A172 (cell line): Measurements from ENCODE around the gene UBALD1. TPM values are rescaled to one million over a fixed set of nuclear protein-coding genes. Genes with fewer than 3 reads are reported as not detected.
"Not testable (repeated sequence)": the region's sequence is repeated elsewhere in the genome, so short reads cannot be mapped to it uniquely, and the experiment has no call there.

Source experiments
- DNase-seq: peaks from one replicate; pipeline ENCODE4 v3.0.0-alpha.2; 2015; ENCODE audit warnings: low spot score
- total RNA-seq: library from RNA; depleted of rRNA; stranded (reverse); fragments of >200 nt; shearing (Covaris generic); gene quantifications from 2 replicates; pipeline ENCODE4 v1.2.3, GENCODE V29; 2014

Gene UBALD1
- total RNA-seq, 1 experiment from 2014 or later, result 7.9 TPM

- DNase-seq, result no peak
Observed at GRCh38 chr16:4599037-4599436, 15.7 kb downstream of the UBALD1 start.

- DNase-seq, result no peak
Observed at GRCh38 chr16:4597174-4597573, 17.5 kb downstream of the UBALD1 start.

- DNase-seq, result no peak
Observed at GRCh38 chr16:4594433-4595410, 20.0 kb downstream of the UBALD1 start.

- no peak for DNase-seq
Observed at GRCh38 chr16:4593086-4593485, 21.6 kb downstream of the UBALD1 start.

DNA sequence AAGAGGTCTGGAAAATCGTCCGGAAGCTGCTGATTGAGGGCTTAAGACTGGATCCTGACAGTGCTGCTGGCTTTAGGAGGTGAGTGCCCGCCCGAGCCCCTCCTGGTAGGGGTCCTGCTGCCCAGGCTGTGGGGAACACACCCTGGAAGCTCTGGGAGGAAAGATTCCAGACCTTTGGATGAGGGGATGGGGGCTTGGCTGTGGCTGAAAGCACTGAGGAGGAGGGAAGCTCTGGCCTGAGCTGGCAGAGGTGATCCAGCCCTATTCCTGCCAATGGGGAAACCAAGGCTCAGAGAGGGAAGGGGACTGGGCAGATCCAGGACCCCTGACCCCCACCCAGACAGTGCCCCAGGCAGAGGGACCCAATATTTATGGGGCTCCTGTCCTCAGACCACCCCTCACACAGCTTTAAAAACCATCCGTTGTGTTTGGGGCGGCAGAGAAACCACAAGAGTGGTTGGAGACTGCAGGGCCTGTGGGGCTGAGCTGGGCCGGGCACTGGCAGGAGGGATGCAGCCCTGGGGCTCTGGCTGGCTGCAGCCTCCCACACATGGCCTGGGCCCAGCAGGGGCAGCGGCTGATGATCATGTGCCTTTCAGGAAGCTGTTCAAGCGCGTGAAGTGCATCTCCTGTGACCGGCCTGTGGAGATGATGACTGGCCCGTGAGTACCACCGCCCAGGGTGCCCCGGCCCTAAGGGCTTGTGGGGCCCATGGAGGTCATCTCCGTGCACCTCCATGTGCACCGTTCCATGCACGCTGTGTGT is 22.8 kb downstream of the UBALD1 start:
- DNase-seq, result no peak

- DNase-seq, result no peak
Observed at GRCh38 chr16:4591191-4591590, 23.5 kb downstream of the UBALD1 start.

DNA sequence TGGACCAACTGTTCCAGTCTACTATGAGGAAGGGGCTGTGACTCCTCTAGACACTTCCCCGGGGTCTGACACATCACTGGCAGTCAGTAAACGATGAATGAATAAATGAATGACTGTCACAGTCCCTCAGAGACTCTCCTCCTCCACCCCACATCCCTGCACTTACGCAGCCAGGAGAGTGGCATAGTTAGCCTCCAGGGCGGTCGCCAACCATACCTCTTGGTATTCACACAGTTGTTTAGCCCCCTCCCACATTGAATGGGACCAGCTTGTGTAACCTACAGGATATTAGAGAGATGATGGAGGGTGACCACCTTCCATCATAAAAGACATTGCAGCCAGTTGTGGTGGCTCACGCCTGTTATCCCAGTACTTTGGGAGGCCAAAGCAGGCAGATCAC is 25.7 kb downstream of the UBALD1 start:
- no peak for DNase-seq

- no peak for DNase-seq
Observed at GRCh38 chr16:4588386-4588785, 26.3 kb downstream of the UBALD1 start.

GRCh38 chr16:4586291-4586690 is 28.4 kb downstream of the UBALD1 start:
- no peak for DNase-seq

DNA sequence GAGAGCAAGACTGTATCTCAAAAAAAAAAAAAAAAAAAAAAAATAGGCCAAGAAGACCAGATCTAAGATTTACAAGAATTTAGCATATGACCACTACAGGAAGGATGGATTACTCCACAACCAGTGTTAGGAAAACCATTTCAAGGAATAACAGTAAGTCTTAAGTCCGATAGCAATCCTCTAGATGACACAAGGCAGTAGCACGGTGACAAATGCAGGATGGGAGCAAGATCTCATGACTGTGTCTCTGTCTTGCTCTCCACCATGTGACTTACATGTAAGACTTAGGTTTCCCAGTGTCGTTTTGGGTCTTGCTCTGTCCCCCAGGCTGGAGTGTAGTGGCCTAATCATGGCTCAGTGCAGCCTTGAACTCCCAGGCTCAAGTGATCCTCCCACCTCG is 30.8 kb downstream of the UBALD1 start:
- DNase-seq, result no peak

GRCh38 chr16:4580250-4580649 is 34.4 kb downstream of the UBALD1 start:
- peak; percentile 73 for DNase-seq

- DNase-seq, result no peak
Observed at GRCh38 chr16:4578961-4579530, 35.6 kb downstream of the UBALD1 start.

DNA sequence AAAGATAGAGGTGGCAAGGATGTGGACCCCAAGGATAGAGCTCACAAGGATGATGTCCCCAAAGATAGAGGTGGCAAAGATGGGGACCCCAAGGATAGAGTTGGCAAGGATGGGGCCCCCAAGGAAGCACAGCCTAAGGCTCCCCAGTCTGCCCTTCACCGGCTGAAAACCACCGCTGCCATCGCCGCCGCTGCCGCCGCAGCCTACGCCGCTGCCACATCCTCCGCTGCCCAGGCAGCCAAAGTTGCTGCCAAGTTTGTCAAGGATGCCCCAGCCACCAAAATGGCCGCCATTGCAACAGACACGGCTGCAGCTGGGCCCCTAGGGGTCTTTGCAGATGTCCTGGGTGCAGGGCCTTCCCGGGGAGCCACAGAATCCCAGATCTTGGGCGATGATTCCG is 38.7 kb downstream of the UBALD1 start:
- DNase-seq, result no peak

- DNase-seq, result no peak
Observed at GRCh38 chr16:4574919-4575705, 39.6 kb downstream of the UBALD1 start.

- not testable (repeated sequence) for DNase-seq
Observed at GRCh38 chr16:4573926-4574325, 40.8 kb downstream of the UBALD1 start.

DNA sequence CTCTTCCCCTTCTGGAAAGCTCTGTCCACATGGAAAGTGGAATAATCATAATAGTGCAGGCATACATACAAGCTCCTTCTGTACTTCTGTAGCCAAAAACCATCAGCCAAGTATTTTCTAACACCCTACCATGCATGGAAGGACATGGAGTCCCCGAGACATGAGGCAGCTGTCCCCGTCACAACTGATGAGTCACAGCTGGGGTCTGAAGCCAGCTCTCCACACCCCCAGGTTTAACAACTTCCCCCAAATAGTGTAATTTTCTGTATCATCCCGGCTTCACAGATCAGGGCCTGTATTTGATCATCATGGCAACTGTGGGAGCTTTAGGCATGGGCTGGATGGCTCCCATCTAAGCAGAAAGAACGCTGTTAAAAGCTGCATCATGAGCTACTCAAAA is 42.0 kb downstream of the UBALD1 start:
- no peak for DNase-seq

GRCh38 chr16:4570688-4571321 is 43.9 kb downstream of the UBALD1 start:
- no peak for DNase-seq

DNA sequence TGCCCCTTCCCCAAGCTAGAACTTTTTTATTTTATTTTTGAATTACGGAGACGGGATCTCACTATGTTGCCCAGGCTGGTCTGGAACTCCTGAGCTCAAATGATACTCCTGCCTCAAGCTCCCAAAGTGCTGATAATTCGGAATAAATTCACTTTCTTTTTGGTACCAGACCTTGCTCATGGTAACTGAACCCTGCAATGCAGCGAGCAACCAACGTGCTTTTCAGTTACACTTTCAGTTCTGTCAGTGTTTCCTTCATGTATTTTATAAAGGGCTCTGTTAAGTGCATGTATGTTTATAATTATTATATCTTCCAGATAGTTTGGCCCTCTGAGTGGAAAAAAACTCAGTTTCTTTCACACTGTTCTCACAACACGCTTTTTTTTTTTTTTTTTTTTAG is 44.6 kb downstream of the UBALD1 start:
- no peak for DNase-seq

- DNase-seq, result no peak
Observed at GRCh38 chr16:4566144-4566543, 48.5 kb downstream of the UBALD1 start.

DNA sequence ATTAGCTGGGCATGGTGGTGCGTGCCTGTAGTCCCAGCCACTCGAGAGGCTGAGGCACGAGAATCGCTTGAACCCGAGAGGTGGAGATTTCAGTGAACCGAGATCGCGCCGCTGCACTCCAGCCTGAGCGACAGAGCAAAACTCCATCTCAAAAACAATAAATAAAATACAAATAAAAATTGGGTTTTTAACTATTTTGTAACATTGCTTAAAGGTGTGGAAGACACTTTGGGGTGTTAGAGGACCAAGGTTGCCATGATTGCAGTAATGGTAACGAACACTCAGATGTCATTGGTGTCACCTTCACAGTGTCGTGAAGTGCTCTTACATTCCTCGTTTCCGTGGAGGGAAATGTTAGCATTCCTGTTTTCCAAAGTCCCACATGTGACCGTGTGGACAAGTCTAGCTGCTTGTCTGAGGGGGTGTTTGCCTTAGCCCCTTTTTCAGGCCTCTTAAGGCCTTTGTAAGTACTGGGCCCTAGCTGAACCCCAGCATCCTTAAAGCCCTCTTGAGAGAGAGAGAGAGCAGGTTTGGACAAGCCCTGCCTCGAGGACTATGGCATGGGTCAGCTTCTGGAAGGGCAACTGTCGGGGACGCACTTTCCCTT is 49.9 kb downstream of the UBALD1 start:
- no peak for DNase-seq

- DNase-seq, result no peak
Observed at GRCh38 chr16:4561596-4561995, 53.1 kb downstream of the UBALD1 start.
